ENCODE measurements around the gene LEMD2. TPM values are rescaled to one million over a fixed set of nuclear protein-coding genes. Genes with fewer than 3 reads are reported as not detected.

Gene LEMD2
- total and polyA plus RNA-seq, 2 donors (not counting 3 experiments of a cell fraction or from before 2014, with no cell fraction given) = 61.1 to 81.8 TPM

DNA sequence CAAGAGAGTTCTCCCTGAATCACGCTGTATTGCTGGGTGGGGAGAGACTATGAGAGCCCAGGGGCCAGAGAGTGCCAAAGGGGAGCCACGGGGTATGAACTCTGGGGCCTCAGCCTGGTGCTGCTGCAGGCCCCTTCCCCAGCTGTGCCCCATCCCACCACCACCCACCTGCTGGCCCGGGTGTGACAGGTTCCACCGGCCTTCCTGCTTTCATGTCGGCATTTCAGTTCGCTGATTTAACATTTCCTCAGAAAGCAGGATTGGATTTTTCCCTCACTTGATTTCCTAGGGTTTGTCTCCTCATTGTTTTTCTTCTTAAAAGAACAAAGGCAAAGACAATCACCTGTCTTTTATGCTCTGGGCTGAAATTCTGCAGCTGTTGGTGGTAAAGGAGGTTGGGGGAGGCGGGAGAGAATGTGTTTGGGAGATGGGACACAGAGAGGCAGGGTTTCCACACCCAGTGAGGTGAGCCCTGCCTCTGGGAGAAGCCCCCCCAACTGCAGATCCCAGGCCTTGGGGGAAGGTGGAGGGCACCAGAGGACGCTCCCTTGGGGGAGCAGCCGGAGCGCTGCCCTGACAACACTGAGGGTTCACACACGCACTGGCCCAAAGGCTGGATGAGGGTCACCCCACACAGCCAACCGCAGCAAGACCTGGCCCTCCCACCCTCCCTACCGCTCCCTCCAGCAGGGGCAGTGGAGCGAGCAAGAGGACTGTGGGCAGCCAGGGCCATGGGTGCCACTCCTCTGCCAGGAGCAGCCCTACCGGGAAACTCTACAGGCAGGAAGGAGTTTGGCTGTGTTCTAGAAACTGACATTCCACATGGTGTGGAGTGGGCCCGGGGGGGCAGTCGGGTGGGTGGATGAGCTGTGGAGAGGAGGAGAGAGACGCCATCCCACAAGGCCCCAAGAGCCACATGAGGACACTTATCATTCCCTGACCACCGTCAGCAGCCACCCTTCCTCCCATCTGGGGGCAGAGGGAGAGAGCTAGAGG lies 25.4 kb upstream of the LEMD2 start:
- no peak overlapping the region for H3K9ac ChIP-seq (replicated peaks; ENCODE audit: extremely low read depth, insufficient read depth, low read length)
- no peak for FAIRE-seq
- no peak overlapping the region for H3K4me2 ChIP-seq (ENCODE audit: insufficient read depth, low read length)
- H2AFZ ChIP-seq (ENCODE audit: low read depth, low read length) = no peak overlapping the region
- H3K79me2 ChIP-seq (ENCODE audit: control insufficient read depth, insufficient read depth, low read length) = no peaks in the 10 kb centered on the region
- H3K4me1 ChIP-seq (ENCODE audit: control insufficient read depth, extremely low read depth, insufficient read depth, low read length) = no peaks in the 10 kb centered on the region
- dilution Hi-C loops (cut with MboI; ENCODE audit: extremely low pct_ligation_motif_present, low sequenced_read_pairs) (no loop called here), intact Hi-C loops (cut with micrococcal nuclease) (loop anchor here (2.0 kb wide), 1 partner anchor 27 kb away; no protein-coding TSS in a partner anchor)
- H3K27ac ChIP-seq (ENCODE audit: insufficient read depth, low read depth, low read length) = no peak overlapping the region
- ChIA-PET CTCF (interaction anchor here (0.7 to 1.0 kb wide), 2 partner anchors 18 to 47 kb away, joined by 3 read pairs; no protein-coding TSS in a partner anchor), POLR2A (no interaction called here)
- no peaks in the 10 kb centered on the region for H3K9me3 ChIP-seq (replicated peaks; ENCODE audit: control insufficient read depth, insufficient read depth, low read length)
- no peaks in the 10 kb centered on the region for H3K9me1 ChIP-seq (replicated peaks; ENCODE audit: control insufficient read depth, extremely low read depth, insufficient read depth, low read length)
- no TSS peak for BruUV-seq (replicated peaks)
- DNase-seq (ENCODE audit: low read depth, low spot score) = no peak
- TF ChIP-seq, protein P1, sequence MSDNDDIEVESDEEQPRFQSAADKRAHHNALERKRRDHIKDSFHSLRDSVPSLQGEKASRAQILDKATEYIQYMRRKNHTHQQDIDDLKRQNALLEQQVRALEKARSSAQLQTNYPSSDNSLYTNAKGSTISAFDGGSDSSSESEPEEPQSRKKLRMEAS (IDR thresholded peaks at IDR 0.05; ENCODE audit: insufficient read depth, insufficient read length) = no peak
- TF ChIP-seq POLR2A (IDR thresholded peaks at IDR 0.05; ENCODE audit: low read depth, low read length) (no peak), MYC (IDR thresholded peaks at IDR 0.05; ENCODE audit: low read depth, low read length) (no peak)
- peaks cover 6 to 18% of the 10 kb centered on the region in 2 experiments for H3K27me3 ChIP-seq (ENCODE audit: control insufficient read depth in 2 of 2, insufficient read depth in 2 of 2, low read length in 2 of 2)
- no peaks in the 10 kb centered on the region for H3K36me3 ChIP-seq (ENCODE audit: control insufficient read depth in 2 of 2, extremely low read depth in 1 of 2, insufficient read depth in 2 of 2, low read length in 2 of 2)
- H3K4me3 ChIP-seq (replicated peaks in 1 of 3; ENCODE audit: insufficient read depth in 1 of 3, low read depth in 1 of 3, low read length in 3 of 3) = no peak overlapping the region
- H4K20me1 ChIP-seq (replicated peaks; ENCODE audit: control insufficient read depth, extremely low read depth, insufficient read depth, low read length) = no peaks in the 10 kb centered on the region

- BruUV-seq (replicated peaks) = no TSS peak
- Histone ChIP-seq H2AFZ (ENCODE audit: low read depth, low read length) (no peak overlapping the region), H3K4me1 (ENCODE audit: control insufficient read depth, extremely low read depth, insufficient read depth, low read length) (no peaks in the 10 kb centered on the region), H3K27me3 (ENCODE audit: control insufficient read depth in 2 of 2, insufficient read depth in 2 of 2, low read length in 2 of 2) (peaks cover 6 to 26% of the 10 kb centered on the region in 2 experiments), H3K4me3 (replicated peaks in 1 of 3; ENCODE audit: insufficient read depth in 1 of 3, low read depth in 1 of 3, low read length in 3 of 3) (no peak overlapping the region), H4K20me1 (replicated peaks; ENCODE audit: control insufficient read depth, extremely low read depth, insufficient read depth, low read length) (no peaks in the 10 kb centered on the region), H3K9me3 (replicated peaks; ENCODE audit: control insufficient read depth, insufficient read depth, low read length) (no peaks in the 10 kb centered on the region), H3K9me1 (replicated peaks; ENCODE audit: control insufficient read depth, extremely low read depth, insufficient read depth, low read length) (no peaks in the 10 kb centered on the region), H3K27ac (ENCODE audit: insufficient read depth, low read depth, low read length) (no peak overlapping the region), H3K4me2 (ENCODE audit: insufficient read depth, low read length) (no peak overlapping the region), H3K9ac (replicated peaks; ENCODE audit: extremely low read depth, insufficient read depth, low read length) (no peak overlapping the region), H3K36me3 (ENCODE audit: control insufficient read depth in 2 of 2, extremely low read depth in 1 of 2, insufficient read depth in 2 of 2, low read length in 2 of 2) (no peaks in the 10 kb centered on the region), H3K79me2 (ENCODE audit: control insufficient read depth, insufficient read depth, low read length) (no peaks in the 10 kb centered on the region)
- DNase-seq (ENCODE audit: low read depth, low spot score) (no peak), FAIRE-seq (no peak)
- ChIA-PET POLR2A (no interaction called here), CTCF (interaction anchor here (1.0 to 1.7 kb wide), 4 partner anchors 27 to 42 kb away, joined by 4 to 8 read pairs (median 4); no protein-coding TSS in a partner anchor)
- dilution Hi-C loops (cut with MboI; ENCODE audit: extremely low pct_ligation_motif_present, low sequenced_read_pairs) (no loop called here), intact Hi-C loops (cut with micrococcal nuclease) (loop anchor here (2.0 kb wide), 1 partner anchor 27 kb away; no protein-coding TSS in a partner anchor)
- TF ChIP-seq MYC (IDR thresholded peaks at IDR 0.05; ENCODE audit: low read depth, low read length) (no peak), CTCF (IDR thresholded peaks at IDR 0.05; ENCODE audit: extremely low read depth in 1 of 2, insufficient read depth in 1 of 2, low read depth in 1 of 2, low read length in 2 of 2) (no peak), POLR2A (IDR thresholded peaks at IDR 0.05; ENCODE audit: low read depth, low read length) (no peak), POLR2AphosphoS5 (IDR thresholded peaks at IDR 0.05; ENCODE audit: insufficient read depth, low read depth, low read length) (no peak), EZH2 (IDR thresholded peaks at IDR 0.05; ENCODE audit: borderline replicate concordance, low read depth, low read length, severe bottlenecking) (no peak), FOS (IDR thresholded peaks at IDR 0.05; ENCODE audit: borderline replicate concordance, insufficient read depth, low read length) (no peak), GATA2 (IDR thresholded peaks at IDR 0.05; ENCODE audit: insufficient read depth, insufficient read length, low read depth, low read length) (no peak), JUN (IDR thresholded peaks at IDR 0.05; ENCODE audit: borderline replicate concordance, insufficient read depth, insufficient read length, low read depth) (no peak)
- TF ChIP-seq, protein P1 (IDR thresholded peaks at IDR 0.05; ENCODE audit: insufficient read depth, insufficient read length) = no peak
Observed at GRCh38 chr6:33813246-33813904, 24.4 kb upstream of the LEMD2 start.
